Measurements from ENCODE around the gene ANKRD13D.
"Not testable (repeated sequence)": the region's sequence is repeated elsewhere in the genome, so short reads cannot be mapped to it uniquely, and the experiment has no call there.

Gene ANKRD13D

DNA sequence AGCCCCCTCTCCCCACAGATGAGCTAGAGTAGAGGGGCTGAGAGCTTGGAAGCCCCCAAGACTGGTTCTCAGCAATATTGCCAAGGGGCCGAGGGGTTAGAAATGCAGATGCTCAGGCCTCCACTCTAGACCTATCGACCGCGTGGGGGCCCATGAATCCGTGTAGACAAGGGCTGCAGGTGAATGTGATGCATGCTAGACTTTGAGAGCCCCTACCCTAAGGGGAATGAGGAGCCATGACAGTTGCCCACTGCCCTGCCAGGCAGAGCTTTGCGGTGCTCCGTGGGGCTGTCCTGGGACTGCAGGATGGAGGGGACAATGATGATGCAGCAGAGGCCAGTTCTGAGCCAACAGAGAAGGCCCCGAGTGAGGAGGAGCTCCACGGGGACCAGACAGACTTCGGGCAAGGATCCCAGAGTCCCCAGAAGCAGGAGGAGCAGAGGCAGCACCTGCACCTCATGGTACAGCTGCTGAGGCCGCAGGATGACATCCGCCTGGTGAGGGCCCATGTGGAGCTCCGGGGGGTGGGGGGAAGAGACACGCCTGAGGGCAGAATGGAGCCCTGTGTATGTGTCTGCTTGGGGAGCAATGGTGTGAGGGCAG lies 15.5 kb downstream of the ANKRD13D start:
- FAIRE-seq = no peak

- FAIRE-seq = no peak
Measured at GRCh38 chr11:67306769-67307544, 17.9 kb downstream of the ANKRD13D start.

DNA sequence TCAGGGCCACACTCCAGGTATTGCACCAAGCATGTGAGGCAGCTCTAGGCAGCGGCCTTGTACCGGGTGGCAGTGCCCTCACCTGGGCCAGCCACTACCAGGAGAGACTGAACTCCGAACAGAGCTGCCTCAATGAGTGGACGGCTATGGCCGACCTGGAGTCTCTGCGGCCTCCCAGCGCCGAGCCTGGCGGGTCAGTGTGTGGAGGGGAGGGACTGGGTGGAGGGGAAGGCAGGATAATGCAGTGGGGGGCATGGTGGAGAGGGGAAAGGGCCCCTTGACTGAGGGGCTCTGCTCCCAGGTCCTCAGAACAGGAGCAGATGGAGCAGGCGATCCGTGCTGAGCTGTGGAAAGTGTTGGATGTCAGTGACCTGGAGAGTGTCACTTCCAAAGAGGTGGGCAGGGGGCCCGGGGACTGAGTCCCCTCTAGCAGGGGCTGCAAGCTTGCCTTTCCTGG lies 18.5 kb downstream of the ANKRD13D start:
- no peak for FAIRE-seq

DNA sequence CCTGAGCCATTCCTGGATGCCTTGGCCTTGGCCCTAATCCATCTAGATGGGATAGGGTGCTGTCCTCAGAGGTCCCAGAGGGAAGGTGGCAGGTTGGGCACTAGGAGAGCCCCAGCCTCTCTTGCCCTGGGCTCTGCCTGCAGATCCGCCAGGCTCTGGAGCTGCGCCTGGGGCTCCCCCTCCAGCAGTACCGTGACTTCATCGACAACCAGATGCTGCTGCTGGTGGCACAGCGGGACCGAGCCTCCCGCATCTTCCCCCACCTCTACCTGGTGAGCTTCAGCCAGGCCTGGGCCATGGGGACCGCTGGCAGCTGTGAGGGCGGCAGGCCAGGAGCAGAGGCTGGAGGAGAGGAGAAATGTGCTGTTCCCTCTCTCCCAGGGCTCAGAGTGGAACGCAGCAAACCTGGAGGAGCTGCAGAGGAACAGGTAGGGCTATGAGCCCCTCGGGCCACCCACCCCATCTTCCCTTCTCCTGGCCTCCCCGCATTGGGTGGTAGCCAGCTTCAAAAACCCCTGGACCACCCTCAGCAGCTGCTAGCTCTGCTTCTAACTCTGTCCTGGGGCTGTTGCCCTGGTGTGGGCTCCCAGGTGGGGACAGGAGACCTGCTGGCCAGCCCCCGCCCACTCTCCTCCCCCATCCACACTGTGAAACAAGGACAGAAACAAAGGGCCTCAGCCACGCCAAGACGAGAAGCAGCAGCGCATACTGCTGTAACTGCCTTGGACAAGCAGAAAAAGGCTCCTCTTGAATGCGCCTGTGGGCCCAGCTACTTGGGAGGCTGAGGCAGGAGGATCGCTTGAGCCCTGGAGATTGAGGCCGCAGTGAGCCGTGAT lies 19.1 kb downstream of the ANKRD13D start:
- no peak for FAIRE-seq

- FAIRE-seq = no peak
Measured at GRCh38 chr11:67309166-67309565, 20.1 kb downstream of the ANKRD13D start.

GRCh38 chr11:67309661-67310061 lies 20.6 kb downstream of the ANKRD13D start:
- FAIRE-seq = no peak

DNA sequence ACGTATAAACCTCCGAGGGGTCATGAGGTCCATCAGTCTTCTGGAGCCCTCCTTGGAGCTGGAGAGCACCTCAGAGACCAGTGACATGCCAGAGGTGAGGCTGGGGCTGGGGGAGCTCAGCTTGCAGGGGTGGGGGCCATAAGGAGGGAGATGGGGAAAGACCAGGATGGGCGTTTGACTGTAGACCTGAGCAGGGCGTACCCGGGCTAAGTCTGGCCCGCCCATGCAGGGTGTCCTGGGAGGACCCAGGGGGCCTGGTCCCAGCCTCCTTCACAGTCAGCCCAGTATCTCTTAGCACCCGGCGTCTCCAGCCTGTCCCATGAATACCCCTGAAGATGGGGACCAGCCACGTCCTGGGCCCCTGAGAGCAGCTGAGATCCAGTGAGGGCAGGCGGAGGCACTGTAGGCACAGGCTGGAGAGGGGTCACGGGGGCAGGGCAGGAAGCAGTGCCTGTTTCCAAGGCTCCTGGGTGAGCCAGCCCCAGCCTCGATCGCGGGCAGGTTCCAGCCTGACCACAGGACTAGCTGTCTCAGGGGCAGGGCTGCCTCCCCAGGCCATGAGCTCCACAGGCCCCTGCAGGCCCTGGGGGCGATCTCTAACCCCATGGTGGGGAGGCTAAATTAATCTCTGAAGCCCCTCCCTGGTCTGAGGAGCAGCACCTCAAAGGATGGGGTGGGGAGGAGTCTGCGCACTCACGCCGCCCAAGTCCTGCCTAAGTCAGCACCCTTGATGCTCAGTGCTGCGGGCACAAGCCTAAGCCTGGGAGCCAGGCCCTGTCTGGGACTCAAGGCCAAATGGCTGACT lies 21.3 kb downstream of the ANKRD13D start:
- no peak for FAIRE-seq

GRCh38 chr11:67311051-67311555 lies 22.0 kb downstream of the ANKRD13D start:
- FAIRE-seq = no peak

- FAIRE-seq = no peak
Measured at GRCh38 chr11:67311556-67312082, 22.5 kb downstream of the ANKRD13D start.

GRCh38 chr11:67312187-67313021 lies 23.3 kb downstream of the ANKRD13D start:
- no peak for FAIRE-seq

DNA sequence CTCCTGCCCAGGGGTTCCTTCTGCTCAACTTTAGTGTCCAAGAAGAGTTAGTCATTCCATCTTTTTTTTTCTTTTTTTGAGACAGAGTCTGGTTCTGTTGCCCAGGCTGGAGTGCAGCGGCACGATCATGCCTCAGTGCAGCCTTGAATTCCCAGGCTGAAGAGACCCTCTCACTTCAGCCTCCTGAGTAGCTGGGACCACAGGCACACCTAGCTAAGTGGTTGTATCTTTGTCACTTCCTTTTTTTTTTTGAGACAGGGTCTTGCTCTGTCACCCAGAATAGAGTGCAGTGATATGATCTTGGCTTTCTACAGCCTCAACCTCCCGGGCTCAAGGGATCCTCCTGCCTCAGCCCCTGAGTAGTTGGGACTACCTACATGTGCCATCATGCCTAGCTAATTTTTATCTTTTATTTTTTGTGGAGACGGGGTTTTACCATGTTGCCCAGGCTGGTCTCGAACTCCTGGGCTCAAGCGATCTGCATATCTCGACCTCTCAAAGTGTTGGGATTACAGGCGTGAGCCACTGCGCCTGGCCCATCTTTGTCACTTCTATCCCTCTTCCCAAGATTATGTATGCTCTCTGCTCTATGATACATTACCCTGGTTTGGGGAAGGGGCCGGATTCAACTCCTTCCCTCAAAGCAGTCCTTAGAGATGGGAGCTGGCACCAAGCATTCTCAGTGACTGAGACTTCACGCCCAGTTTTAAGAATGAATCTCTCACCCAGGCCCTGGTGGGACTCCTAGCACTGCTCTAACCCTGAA lies 24.2 kb downstream of the ANKRD13D start:
- no peak for FAIRE-seq

- FAIRE-seq = no peak
Measured at GRCh38 chr11:67314218-67314617, 25.1 kb downstream of the ANKRD13D start.

GRCh38 chr11:67315325-67315909 lies 26.3 kb downstream of the ANKRD13D start:
- no peak for FAIRE-seq

GRCh38 chr11:67316882-67317204 lies 27.7 kb downstream of the ANKRD13D start:
- no peak for FAIRE-seq

DNA sequence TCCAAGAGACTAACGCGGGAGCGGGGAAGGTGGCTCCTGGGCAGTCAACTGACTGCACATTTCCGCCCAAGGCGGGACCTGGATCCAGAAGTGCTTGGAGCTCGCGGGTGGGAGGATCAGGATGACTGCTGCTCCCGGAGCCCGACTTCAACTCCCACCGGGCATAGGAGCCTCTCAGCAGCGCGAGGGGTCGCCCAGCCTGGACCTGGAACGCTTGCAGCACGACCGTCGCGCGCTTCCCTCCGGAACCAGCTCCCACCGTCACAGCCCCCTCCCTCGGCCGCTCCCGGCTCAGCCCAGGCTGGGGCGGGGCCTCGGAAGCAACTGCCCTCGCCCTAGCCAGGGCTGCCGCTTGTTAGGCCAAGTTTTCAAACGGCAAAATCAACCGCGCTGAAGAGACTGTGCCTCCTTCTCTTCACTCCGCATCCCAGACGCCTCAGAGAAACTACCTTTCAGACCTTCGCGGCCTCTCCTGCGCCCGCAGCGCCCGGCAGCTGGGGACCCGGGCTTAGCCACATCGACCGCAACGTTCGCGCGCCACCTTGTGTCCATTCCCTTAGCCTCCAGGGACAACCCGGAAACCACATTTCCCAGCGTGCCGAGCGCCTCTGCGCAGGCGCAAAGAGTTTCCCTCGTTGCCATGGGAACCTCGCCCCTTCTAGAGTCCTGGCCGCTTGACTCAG lies 28.2 kb downstream of the ANKRD13D start:
- no peak for FAIRE-seq

- no peak for FAIRE-seq
Measured at GRCh38 chr11:67317888-67318555, 28.9 kb downstream of the ANKRD13D start.

DNA sequence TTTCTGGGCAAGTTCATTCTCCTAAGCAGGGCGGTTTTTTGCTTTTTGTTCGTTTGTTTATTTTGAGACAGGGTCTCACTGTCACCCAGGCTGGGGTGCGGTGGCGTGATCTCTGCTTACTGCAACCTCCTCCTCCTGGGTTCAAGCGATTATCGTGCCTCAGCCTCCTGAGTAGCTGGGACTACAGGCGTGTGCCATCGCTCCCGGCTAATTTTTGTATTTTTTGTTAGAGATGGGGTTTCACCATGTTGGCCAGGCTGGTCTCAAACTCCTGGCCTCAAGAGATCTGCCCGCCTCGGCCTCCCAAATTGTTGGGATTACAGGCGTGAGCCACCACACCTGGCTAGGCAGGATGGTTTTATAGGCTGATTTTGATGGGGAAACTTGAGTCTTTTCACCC lies 29.8 kb downstream of the ANKRD13D start:
- not testable (repeated sequence) for FAIRE-seq

- no peak for FAIRE-seq
Measured at GRCh38 chr11:67320011-67320410, 30.9 kb downstream of the ANKRD13D start.

DNA sequence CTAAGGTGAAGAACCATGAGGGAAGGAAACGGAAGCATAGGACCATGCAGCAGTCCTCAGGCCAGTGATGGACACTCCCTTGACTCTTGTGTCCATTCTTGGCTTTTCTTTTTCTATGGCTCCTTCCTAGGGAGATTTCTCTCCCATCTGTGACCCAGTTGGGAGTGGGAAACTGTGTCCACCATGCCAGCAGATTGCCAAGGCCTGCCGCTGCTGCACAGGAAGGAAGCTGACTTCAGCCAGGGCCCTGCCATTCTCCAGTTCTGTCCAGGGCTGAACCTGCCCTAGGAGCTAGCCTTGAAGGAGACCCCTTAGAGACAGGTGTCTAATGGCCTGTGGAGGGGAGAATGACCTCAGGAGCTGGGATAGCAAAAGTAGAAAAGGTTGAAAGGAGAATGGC lies 31.6 kb downstream of the ANKRD13D start:
- FAIRE-seq = no peak
